ENCODE data around the gene TPM4. TPM values are rescaled to one million over a fixed set of nuclear protein-coding genes. Genes with fewer than 3 reads are reported as not detected.

TPM4 gene
- total and polyA plus RNA-seq, 2 experiments from 2014 or later, result 223 to 288 TPM

GRCh38 chr19:16074488-16075365 is 1.6 kb upstream of the TPM4 start:
- H3K9me2 ChIP-seq (ENCODE audit: insufficient read depth), result no peaks in the 10 kb centered on the region
- H3K4me2 ChIP-seq, result peak overlapping the region; percentile 81
- DNase-seq (ENCODE audit: low spot score) (no peak), ATAC-seq (no peak)
- TF ChIP-seq NANOG (IDR thresholded peaks at IDR 0.05; ENCODE audit: borderline replicate concordance), result no peak
- no peak for TF ChIP-seq ETS1 (IDR thresholded peaks at IDR 0.05)
- TF ChIP-seq, protein P1, sequence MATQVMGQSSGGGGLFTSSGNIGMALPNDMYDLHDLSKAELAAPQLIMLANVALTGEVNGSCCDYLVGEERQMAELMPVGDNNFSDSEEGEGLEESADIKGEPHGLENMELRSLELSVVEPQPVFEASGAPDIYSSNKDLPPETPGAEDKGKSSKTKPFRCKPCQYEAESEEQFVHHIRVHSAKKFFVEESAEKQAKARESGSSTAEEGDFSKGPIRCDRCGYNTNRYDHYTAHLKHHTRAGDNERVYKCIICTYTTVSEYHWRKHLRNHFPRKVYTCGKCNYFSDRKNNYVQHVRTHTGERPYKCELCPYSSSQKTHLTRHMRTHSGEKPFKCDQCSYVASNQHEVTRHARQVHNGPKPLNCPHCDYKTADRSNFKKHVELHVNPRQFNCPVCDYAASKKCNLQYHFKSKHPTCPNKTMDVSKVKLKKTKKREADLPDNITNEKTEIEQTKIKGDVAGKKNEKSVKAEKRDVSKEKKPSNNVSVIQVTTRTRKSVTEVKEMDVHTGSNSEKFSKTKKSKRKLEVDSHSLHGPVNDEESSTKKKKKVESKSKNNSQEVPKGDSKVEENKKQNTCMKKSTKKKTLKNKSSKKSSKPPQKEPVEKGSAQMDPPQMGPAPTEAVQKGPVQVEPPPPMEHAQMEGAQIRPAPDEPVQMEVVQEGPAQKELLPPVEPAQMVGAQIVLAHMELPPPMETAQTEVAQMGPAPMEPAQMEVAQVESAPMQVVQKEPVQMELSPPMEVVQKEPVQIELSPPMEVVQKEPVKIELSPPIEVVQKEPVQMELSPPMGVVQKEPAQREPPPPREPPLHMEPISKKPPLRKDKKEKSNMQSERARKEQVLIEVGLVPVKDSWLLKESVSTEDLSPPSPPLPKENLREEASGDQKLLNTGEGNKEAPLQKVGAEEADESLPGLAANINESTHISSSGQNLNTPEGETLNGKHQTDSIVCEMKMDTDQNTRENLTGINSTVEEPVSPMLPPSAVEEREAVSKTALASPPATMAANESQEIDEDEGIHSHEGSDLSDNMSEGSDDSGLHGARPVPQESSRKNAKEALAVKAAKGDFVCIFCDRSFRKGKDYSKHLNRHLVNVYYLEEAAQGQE (IDR thresholded peaks at IDR 0.05; ENCODE audit: unreplicated experiment), result no peak
- TF ChIP-seq EZH2 (IDR thresholded peaks at IDR 0.05; ENCODE audit: low read depth, unreplicated experiment), result no peak
- TF ChIP-seq POLR2AphosphoS5 (IDR thresholded peaks at IDR 0.05; ENCODE audit: low read depth), result no peak
- no peak for TF ChIP-seq EZH2phosphoT487 (IDR thresholded peaks at IDR 0.05; ENCODE audit: unreplicated experiment)
- no peak for TF ChIP-seq STAT1 (IDR thresholded peaks at IDR 0.05; ENCODE audit: unreplicated experiment)
- TF ChIP-seq, protein P2, sequence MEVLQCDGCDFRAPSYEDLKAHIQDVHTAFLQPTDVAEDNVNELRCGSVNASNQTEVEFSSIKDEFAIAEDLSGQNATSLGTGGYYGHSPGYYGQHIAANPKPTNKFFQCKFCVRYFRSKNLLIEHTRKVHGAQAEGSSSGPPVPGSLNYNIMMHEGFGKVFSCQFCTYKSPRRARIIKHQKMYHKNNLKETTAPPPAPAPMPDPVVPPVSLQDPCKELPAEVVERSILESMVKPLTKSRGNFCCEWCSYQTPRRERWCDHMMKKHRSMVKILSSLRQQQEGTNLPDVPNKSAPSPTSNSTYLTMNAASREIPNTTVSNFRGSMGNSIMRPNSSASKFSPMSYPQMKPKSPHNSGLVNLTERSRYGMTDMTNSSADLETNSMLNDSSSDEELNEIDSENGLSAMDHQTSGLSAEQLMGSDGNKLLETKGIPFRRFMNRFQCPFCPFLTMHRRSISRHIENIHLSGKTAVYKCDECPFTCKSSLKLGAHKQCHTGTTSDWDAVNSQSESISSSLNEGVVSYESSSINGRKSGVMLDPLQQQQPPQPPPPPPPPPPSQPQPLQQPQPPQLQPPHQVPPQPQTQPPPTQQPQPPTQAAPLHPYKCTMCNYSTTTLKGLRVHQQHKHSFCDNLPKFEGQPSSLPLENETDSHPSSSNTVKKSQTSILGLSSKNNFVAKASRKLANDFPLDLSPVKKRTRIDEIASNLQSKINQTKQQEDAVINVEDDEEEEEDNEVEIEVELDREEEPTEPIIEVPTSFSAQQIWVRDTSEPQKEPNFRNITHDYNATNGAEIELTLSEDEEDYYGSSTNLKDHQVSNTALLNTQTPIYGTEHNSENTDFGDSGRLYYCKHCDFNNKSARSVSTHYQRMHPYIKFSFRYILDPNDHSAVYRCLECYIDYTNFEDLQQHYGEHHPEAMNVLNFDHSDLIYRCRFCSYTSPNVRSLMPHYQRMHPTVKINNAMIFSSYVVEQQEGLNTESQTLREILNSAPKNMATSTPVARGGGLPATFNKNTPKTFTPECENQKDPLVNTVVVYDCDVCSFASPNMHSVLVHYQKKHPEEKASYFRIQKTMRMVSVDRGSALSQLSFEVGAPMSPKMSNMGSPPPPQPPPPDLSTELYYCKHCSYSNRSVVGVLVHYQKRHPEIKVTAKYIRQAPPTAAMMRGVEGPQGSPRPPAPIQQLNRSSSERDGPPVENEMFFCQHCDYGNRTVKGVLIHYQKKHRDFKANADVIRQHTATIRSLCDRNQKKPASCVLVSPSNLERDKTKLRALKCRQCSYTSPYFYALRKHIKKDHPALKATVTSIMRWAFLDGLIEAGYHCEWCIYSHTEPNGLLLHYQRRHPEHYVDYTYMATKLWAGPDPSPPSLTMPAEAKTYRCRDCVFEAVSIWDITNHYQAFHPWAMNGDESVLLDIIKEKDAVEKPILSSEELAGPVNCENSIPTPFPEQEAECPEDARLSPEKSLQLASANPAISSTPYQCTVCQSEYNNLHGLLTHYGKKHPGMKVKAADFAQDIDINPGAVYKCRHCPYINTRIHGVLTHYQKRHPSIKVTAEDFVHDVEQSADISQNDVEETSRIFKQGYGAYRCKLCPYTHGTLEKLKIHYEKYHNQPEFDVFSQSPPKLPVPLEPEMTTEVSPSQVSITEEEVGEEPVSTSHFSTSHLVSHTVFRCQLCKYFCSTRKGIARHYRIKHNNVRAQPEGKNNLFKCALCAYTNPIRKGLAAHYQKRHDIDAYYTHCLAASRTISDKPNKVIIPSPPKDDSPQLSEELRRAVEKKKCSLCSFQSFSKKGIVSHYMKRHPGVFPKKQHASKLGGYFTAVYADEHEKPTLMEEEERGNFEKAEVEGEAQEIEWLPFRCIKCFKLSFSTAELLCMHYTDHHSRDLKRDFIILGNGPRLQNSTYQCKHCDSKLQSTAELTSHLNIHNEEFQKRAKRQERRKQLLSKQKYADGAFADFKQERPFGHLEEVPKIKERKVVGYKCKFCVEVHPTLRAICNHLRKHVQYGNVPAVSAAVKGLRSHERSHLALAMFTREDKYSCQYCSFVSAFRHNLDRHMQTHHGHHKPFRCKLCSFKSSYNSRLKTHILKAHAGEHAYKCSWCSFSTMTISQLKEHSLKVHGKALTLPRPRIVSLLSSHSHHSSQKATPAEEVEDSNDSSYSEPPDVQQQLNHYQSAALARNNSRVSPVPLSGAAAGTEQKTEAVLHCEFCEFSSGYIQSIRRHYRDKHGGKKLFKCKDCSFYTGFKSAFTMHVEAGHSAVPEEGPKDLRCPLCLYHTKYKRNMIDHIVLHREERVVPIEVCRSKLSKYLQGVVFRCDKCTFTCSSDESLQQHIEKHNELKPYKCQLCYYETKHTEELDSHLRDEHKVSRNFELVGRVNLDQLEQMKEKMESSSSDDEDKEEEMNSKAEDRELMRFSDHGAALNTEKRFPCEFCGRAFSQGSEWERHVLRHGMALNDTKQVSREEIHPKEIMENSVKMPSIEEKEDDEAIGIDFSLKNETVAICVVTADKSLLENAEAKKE (CRISPR knock-in tag; IDR thresholded peaks at IDR 0.05), result no peak
- no peak for TF ChIP-seq ZNF331 (CRISPR knock-in tag; IDR thresholded peaks at IDR 0.05; ENCODE audit: low read depth)
- no peak for TF ChIP-seq CREB1 (CRISPR knock-in tag; IDR thresholded peaks at IDR 0.05; ENCODE audit: low read depth)
- TF ChIP-seq ZNF114 (CRISPR knock-in tag; IDR thresholded peaks at IDR 0.05), result no peak
- no peak for TF ChIP-seq CTCF (conservative IDR thresholded peaks at IDR 0.05; ENCODE audit: low read depth in 2 of 2)
- peaks cover 25% of the 10 kb centered on the region for H3K4me1 ChIP-seq (ENCODE audit: insufficient read depth)
- H3K79me2 ChIP-seq (replicated peaks; ENCODE audit: insufficient read depth), result peaks cover 26% of the 10 kb centered on the region
- H3K4me1 Mint-ChIP-seq, result peaks cover 29% of the 10 kb centered on the region
- peaks cover 40% of the 10 kb centered on the region for H3K27me3 Mint-ChIP-seq (ENCODE audit: insufficient read depth, low read depth, poor library complexity)
- H3K4me3 ChIP-seq, result peak overlapping the region; percentile 90
- peaks cover 29% of the 10 kb centered on the region for H3K36me3 Mint-ChIP-seq (ENCODE audit: low read depth)
- peak overlapping the region; percentile 99; the same call in 1 of the 2 replicates for H3K27ac ChIP-seq (ENCODE audit: low read depth)
- peak overlapping the region; percentile 82 for H3K4me3 Mint-ChIP-seq
- peak overlapping the region; percentile 97 for H3K27ac Mint-ChIP-seq
- no peaks in the 10 kb centered on the region; the same call in 1 of the 2 replicates for H4K20me1 ChIP-seq (replicated peaks; ENCODE audit: insufficient read depth)
- H3K36me3 ChIP-seq (ENCODE audit: insufficient read depth), result no peaks in the 10 kb centered on the region
- peaks cover 15% of the 10 kb centered on the region; the same call in 1 of the 2 replicates for H3F3A ChIP-seq (replicated peaks; ENCODE audit: low read depth)
- H3K9me3 Mint-ChIP-seq, result peaks cover 9% of the 10 kb centered on the region
- no peak overlapping the region for H2AFZ ChIP-seq
- no peaks in the 10 kb centered on the region for H3K27me3 ChIP-seq (ENCODE audit: insufficient read depth)
